Neural progenitor cell (in vitro differentiated cells): ENCODE results near the gene IQUB. TPM values are rescaled to one million over a fixed set of nuclear protein-coding genes. Genes with fewer than 3 reads are reported as not detected.
"Not testable (repeated sequence)": the region's sequence is repeated elsewhere in the genome, so short reads cannot be mapped to it uniquely, and the experiment has no call there.

Experiments used
- DNase-seq: peaks from one replicate; pipeline ENCODE4 v3.0.0-alpha.2; 2016; ENCODE audit warnings: low spot score
- H2AFZ ChIP-seq: fragments of 200-600 bp; sonication (generic); replicated peaks from 2 replicates; pipeline ENCODE4 v1.6.1; 2016; ENCODE audit warnings: antibody characterized with exemption
- H3F3A ChIP-seq: fragments of 200-600 bp; sonication (generic); 2 replicates; pipeline ENCODE4 v1.6.1; 2016; ENCODE audit warnings: antibody characterized with exemption, low read depth
- H3K27ac ChIP-seq: fragments of 200-600 bp; sonication (generic); 2 replicates; pipeline ENCODE4 v1.5.1; 2016; ENCODE audit warnings: mild to moderate bottlenecking
- H3K27me3 ChIP-seq: fragments of 200-600 bp; sonication (generic); 2 replicates; pipeline ENCODE4 v1.6.1; 2016; ENCODE audit warnings: mild to moderate bottlenecking, moderate library complexity
- H3K36me3 ChIP-seq: fragments of 200-600 bp; sonication (generic); 2 replicates; pipeline ENCODE4 v1.5.1; 2016
- H3K4me1 ChIP-seq: fragments of 200-600 bp; sonication (generic); 2 replicates; pipeline ENCODE4 v1.6.1; 2016; ENCODE audit warnings: mixed run types
- H3K4me2 ChIP-seq: fragments of 200-600 bp; sonication (generic); 2 replicates; pipeline ENCODE4 v1.6.1; 2016
- H3K4me3 ChIP-seq: fragments of 200-600 bp; sonication (generic); 2 replicates; pipeline ENCODE4 v1.5.1; 2016
- H3K79me2 ChIP-seq: fragments of 200-600 bp; sonication (generic); 2 replicates; pipeline ENCODE4 v1.6.1; 2016; ENCODE audit warnings: low read depth
- H3K9ac ChIP-seq: fragments of 200-600 bp; sonication (generic); 2 replicates; pipeline ENCODE4 v1.6.1; 2016
- H3K9me3 ChIP-seq: fragments of 200-600 bp; sonication (generic); 2 replicates; pipeline ENCODE4 v1.5.1; 2016; ENCODE audit warnings: low read depth
- H4K20me1 ChIP-seq: fragments of 200-600 bp; sonication (generic); 2 replicates; pipeline ENCODE4 v1.6.1; 2016; ENCODE audit warnings: low read depth
- H3K27ac Mint-ChIP-seq: 3 replicates; pipeline ENCODE4 v1.8.0; 2021; ENCODE audit warnings: mixed read lengths
- H3K27me3 Mint-ChIP-seq: 2 replicates; pipeline ENCODE4 v1.8.0; 2022; ENCODE audit warnings: low read depth, mild to moderate bottlenecking, inconsistent platforms, moderate library complexity, mixed read lengths; ENCODE audit not compliant: insufficient read depth
- H3K36me3 Mint-ChIP-seq: 3 replicates; pipeline ENCODE4 v1.8.0; 2021; ENCODE audit warnings: mixed read lengths
- H3K4me1 Mint-ChIP-seq: 3 replicates; pipeline ENCODE4 v1.8.0; 2021; ENCODE audit warnings: mixed read lengths
- H3K4me3 Mint-ChIP-seq: 3 replicates; pipeline ENCODE4 v1.8.0; 2021; ENCODE audit warnings: mild to moderate bottlenecking, moderate library complexity, mixed read lengths
- H3K9me3 Mint-ChIP-seq: 3 replicates; pipeline ENCODE4 v1.8.0; 2020; ENCODE audit warnings: mixed read lengths
- EZH2 ChIP-seq: fragments of 200-600 bp; sonication (generic); IDR thresholded peaks from 2 replicates; pipeline ENCODE4 v1.6.1; 2017; ENCODE audit warnings: antibody characterized with exemption, mild to moderate bottlenecking, moderate library complexity
- EZH2phosphoT487 ChIP-seq: fragments of 200-600 bp; sonication (generic); IDR thresholded peaks from 2 replicates; pipeline ENCODE4 v1.6.1; 2017; ENCODE audit warnings: antibody characterized with exemption
- total RNA-seq: library from RNA; depleted of rRNA; stranded (reverse); fragments of >200 nt; gene quantifications from 2 replicates; pipeline ENCODE4 v1.2.3, GENCODE V29; 2015; ENCODE audit warnings: low replicate concordance
- TF ChIP-seq, protein P1 (sequence below): fragments of 200-600 bp; sonication (generic); IDR thresholded peaks from 2 replicates; pipeline ENCODE4 v1.5.1; 2017; ENCODE audit warnings: antibody characterized with exemption, mild to moderate bottlenecking

The IQUB gene
- total RNA-seq, 1 donor from 2014 or later: 0.58 TPM

DNA sequence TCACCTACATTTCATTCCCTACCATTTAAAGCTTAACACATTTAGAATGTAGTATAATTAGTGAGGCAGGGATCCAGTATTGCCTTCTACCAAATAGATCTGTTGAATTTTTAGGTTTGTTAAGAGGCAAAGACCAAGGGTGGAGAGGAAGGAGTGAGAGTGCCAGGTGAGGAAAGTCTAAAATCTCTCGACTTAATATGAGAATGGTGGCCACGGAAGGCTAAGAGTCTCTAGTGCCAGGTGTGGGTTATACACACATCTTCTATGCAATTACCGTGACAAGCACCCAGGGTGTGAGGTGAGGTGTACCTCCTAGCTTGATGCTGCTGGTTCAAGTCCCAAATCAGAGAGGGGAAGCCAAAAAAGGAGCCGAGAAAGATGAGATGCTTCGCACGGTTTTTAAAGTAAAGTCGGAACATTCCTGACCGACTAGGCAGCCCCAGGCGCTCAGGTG lies 439 bp downstream of the IQUB start:
- peak overlapping the region; percentile 64 for H3K4me3 ChIP-seq
- DNase-seq: no peak
- H3F3A ChIP-seq: peaks cover 26% of the 10 kb centered on the region
- no peak overlapping the region for H3K9ac ChIP-seq
- peaks cover 9% of the 10 kb centered on the region for H3K4me1 ChIP-seq
- H3K9me3 ChIP-seq: no peaks in the 10 kb centered on the region
- peak overlapping the region; percentile 94 for H3K4me2 ChIP-seq
- H3K27ac Mint-ChIP-seq: peak overlapping the region; percentile 96
- H4K20me1 ChIP-seq: no peaks in the 10 kb centered on the region
- peak overlapping the region; percentile 95 for H3K4me3 Mint-ChIP-seq
- no peaks in the 10 kb centered on the region for H3K36me3 Mint-ChIP-seq
- H3K9me3 Mint-ChIP-seq: no peaks in the 10 kb centered on the region
- H3K27ac ChIP-seq: no peak overlapping the region
- H2AFZ ChIP-seq: peak overlapping the region; percentile 83
- peaks cover 6% of the 10 kb centered on the region for H3K27me3 Mint-ChIP-seq
- H3K36me3 ChIP-seq: no peaks in the 10 kb centered on the region
- TF ChIP-seq EZH2phosphoT487: no peak
- H3K27me3 ChIP-seq: peaks cover 17% of the 10 kb centered on the region
- peaks cover 16% of the 10 kb centered on the region for H3K4me1 Mint-ChIP-seq
- H3K79me2 ChIP-seq: no peaks in the 10 kb centered on the region

DNA sequence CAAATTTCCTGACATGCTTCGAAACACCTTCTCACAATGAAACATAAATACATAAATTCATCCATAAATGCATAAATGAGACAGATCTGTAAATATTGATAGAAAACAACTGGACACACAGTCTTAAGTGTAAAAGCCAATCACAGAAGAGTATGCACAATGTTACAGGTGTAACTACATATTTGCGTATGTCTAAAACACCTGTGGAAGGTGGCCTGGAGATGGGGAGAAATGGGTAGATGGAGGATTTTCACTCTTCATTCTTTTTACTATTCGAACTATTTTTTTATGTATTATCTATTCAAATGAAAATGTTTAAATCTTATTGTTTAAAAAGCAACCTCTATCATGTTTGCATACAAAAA lies 860 bp downstream of the IQUB start:
- H3K4me1 ChIP-seq: peaks cover 9% of the 10 kb centered on the region
- DNase-seq: no peak
- peaks cover 16% of the 10 kb centered on the region for H3K4me1 Mint-ChIP-seq
- H2AFZ ChIP-seq: no peak overlapping the region
- peak overlapping the region; percentile 95 for H3K4me3 Mint-ChIP-seq
- H3K9me3 Mint-ChIP-seq: peaks cover under 1% of the 10 kb centered on the region
- TF ChIP-seq, protein P1, sequence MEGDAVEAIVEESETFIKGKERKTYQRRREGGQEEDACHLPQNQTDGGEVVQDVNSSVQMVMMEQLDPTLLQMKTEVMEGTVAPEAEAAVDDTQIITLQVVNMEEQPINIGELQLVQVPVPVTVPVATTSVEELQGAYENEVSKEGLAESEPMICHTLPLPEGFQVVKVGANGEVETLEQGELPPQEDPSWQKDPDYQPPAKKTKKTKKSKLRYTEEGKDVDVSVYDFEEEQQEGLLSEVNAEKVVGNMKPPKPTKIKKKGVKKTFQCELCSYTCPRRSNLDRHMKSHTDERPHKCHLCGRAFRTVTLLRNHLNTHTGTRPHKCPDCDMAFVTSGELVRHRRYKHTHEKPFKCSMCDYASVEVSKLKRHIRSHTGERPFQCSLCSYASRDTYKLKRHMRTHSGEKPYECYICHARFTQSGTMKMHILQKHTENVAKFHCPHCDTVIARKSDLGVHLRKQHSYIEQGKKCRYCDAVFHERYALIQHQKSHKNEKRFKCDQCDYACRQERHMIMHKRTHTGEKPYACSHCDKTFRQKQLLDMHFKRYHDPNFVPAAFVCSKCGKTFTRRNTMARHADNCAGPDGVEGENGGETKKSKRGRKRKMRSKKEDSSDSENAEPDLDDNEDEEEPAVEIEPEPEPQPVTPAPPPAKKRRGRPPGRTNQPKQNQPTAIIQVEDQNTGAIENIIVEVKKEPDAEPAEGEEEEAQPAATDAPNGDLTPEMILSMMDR: no peak
- no peak for TF ChIP-seq EZH2phosphoT487
- TF ChIP-seq EZH2: no peak
- no peaks in the 10 kb centered on the region for H3K79me2 ChIP-seq
- no peaks in the 10 kb centered on the region for H3K9me3 ChIP-seq
- H3K4me2 ChIP-seq: peak overlapping the region; percentile 94
- H3K27ac ChIP-seq: no peak overlapping the region
- peaks cover 17% of the 10 kb centered on the region for H3K27me3 ChIP-seq
- H3F3A ChIP-seq: peaks cover 26% of the 10 kb centered on the region
- no peaks in the 10 kb centered on the region for H3K36me3 ChIP-seq
- no peaks in the 10 kb centered on the region for H4K20me1 ChIP-seq
- H3K27me3 Mint-ChIP-seq: peaks cover 6% of the 10 kb centered on the region
- peak overlapping the region; percentile 64 for H3K4me3 ChIP-seq
- H3K36me3 Mint-ChIP-seq: peaks cover under 1% of the 10 kb centered on the region
- H3K27ac Mint-ChIP-seq: no peak overlapping the region
- H3K9ac ChIP-seq: no peak overlapping the region

DNA sequence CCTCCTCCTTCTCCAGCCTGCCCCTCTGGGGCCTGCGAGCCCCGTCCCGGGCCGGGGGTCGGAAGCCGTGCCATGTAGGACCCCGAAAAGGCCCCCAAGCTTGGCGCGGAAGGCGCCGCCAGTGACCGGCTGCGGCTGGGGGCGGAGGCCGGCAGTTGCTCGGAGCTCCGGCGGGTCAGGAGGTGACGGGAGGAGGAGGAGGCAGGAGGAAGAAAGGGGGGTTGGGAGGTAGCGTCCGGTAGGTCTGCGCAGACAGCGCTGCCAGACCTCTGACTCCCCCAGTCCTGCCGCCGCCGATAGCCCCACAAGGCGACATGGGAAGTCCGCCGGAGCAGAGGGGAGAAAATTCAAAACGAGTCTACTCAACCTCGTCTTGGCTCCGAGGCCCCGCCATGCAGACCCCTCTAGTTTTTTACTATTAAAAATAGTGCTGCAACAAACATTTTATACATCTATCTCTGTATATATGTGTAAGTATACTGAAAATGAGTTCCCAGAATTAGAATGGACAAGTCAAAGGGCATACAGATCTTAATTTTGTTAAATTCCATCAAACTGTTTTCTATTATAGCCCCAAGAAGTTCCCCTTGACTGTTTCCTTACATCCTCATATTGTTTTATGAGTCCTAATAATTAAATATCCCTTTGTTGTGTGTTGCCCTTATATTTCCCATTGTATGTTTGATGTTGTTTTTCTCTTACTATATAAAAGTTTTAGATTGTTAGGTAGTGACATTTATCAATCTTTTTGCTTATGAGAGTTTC lies 1.4 kb downstream of the IQUB start:
- H3K79me2 ChIP-seq, H2AFZ ChIP-seq, H3K27ac Mint-ChIP-seq, H3K36me3 ChIP-seq, H3K9ac ChIP-seq, H3K27ac ChIP-seq, H3K4me1 ChIP-seq, H3K9me3 ChIP-seq, H3K36me3 Mint-ChIP-seq, H3K27me3 Mint-ChIP-seq, H3K9me3 Mint-ChIP-seq, H4K20me1 ChIP-seq: not testable (repeated sequence)
- Mint-ChIP-seq H3K4me1 (peaks cover 16% of the 10 kb centered on the region), H3K4me3 (peak overlapping the region; percentile 95)
- H3K4me3 ChIP-seq: peak overlapping the region; percentile 64
- H3F3A ChIP-seq: peaks cover 26% of the 10 kb centered on the region
- DNase-seq: peak; percentile 45
- H3K4me2 ChIP-seq: peak overlapping the region; percentile 94
- H3K27me3 ChIP-seq: peaks cover 17% of the 10 kb centered on the region

DNA sequence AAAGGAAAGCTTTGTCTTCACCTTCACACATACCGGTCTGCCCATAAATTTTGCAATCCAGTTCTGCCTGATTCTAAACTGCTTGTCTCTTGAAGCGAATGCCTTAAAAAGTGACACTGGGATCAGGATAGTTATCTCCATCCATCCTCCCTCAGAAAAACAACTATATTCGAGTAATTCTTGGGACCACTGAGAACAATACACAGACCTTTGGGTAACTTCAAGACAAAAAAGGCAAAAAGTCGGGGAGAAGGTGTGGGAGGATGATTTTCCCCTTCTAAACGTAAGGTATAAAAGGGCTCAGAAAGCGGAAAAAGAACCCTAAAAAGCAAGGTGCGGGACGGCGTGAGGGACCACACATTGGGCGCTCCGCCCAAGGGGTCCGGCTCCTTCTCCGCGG lies 2.1 kb downstream of the IQUB start:
- not testable (repeated sequence) for DNase-seq

DNA sequence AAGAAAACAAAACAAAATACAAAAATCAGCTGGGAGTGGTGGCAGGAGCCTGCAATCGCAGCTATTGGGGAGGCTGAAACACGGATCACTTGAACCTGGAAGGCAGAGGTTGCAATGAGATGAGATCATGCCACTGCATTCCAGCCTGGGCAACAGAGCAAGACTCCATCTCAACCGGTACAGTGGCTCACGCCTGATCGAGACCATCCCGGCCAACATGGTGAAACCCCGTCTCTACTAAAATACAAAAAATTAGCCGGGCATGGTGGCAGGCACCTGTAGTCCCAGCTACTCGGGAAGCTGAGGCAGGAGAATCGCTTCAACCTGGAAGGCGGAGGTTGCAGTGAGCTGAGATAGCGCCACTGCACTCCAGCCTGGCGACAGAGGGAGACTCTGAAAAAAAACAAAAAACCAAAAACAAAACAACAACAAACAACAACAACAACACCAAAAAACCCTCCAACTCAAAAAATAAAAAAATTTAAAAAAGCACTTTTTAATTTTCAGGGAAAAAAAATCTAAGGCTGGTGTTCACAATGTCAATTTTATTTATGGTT lies 4.3 kb downstream of the IQUB start:
- H3K79me2 ChIP-seq, H3K4me2 ChIP-seq, H3K27ac ChIP-seq, H3K36me3 ChIP-seq, H3K4me1 ChIP-seq, H3K9me3 ChIP-seq, H3K36me3 Mint-ChIP-seq, H3K27me3 Mint-ChIP-seq, DNase-seq, H3K4me3 Mint-ChIP-seq, H2AFZ ChIP-seq, H4K20me1 ChIP-seq, H3K4me3 ChIP-seq, H3K27ac Mint-ChIP-seq, H3K9ac ChIP-seq: not testable (repeated sequence)
- Mint-ChIP-seq H3K9me3 (peaks cover 11% of the 10 kb centered on the region), H3K4me1 (peaks cover 16% of the 10 kb centered on the region)
- H3K27me3 ChIP-seq: peaks cover 17% of the 10 kb centered on the region
- H3F3A ChIP-seq: peaks cover 14% of the 10 kb centered on the region

More for the DNA sequence above, 2.1 kb downstream of the IQUB start:
- Histone ChIP-seq H2AFZ (peak overlapping the region; percentile 9), H3F3A (peaks cover 26% of the 10 kb centered on the region), H3K27me3 (peaks cover 17% of the 10 kb centered on the region), H3K4me2 (peak overlapping the region; percentile 94), H3K4me3 (peak overlapping the region; percentile 64)
- not testable (repeated sequence) for H3K4me1 ChIP-seq, H3K9me3 ChIP-seq, H4K20me1 ChIP-seq, H3K36me3 ChIP-seq, H3K79me2 ChIP-seq, H3K27me3 Mint-ChIP-seq, H3K9me3 Mint-ChIP-seq, H3K36me3 Mint-ChIP-seq, H3K9ac ChIP-seq, H3K27ac ChIP-seq
- Mint-ChIP-seq H3K27ac (peak overlapping the region; percentile 15), H3K4me3 (peak overlapping the region; percentile 86), H3K4me1 (peaks cover 16% of the 10 kb centered on the region)
